GM10248 (cell line): ENCODE results near the gene FMO1.
"Not testable (repeated sequence)": the region's sequence is repeated elsewhere in the genome, so short reads cannot be mapped to it uniquely, and the experiment has no call there.

ENCODE experiments used
- CTCF ChIA-PET: fragments of 300-600 bp; sonication (Branson Sonifier 250); formaldehyde crosslinking; extraction: SDS; loops from one replicate; lab custom pipeline; 2021; ENCODE audit warnings: antibody characterized with exemption; lab: Yijun Ruan, JAX
- POLR2A ChIA-PET: fragments of 350-650 bp; sonication (Branson Sonifier 250); formaldehyde crosslinking; extraction: SDS; loops from one replicate; lab custom pipeline; 2020; ENCODE audit warnings: antibody characterized with exemption; lab: Yijun Ruan, JAX
- DNase-seq: peaks from one replicate; pipeline ENCODE4 v3.0.0; 2012; ENCODE audit errors: extremely low spot score
- TF ChIP-seq, protein P1 (sequence below): IDR thresholded peaks from 2 replicates; pipeline ENCODE4 v1.5.1; 2012; ENCODE audit warnings: mild to moderate bottlenecking, low read depth; ENCODE audit errors: extremely low read depth, missing control alignments, control extremely low read depth

The FMO1 gene

DNA sequence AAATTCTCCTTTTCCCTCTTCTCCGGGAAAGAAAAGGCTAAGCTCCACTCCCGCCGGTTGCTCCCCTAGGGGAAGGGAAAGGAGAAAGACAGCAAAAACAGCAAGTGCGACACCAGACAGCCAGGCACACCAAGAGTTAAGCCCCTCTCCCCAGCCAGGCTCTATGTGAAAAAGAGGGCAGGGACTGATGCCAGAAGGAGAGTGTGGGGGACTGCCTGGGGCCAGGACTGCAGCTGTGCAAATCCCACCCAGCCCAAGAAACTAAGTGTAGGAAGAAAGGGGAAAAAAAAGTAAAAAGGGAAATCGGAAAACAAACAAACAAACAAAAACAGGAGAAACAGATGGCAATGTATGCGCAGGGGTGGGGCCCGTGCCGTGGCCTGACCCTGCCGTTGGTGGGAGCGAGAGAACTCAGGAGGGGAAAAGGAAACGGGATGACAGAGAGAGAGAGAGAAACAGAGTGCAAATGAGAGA, 27.7 kb upstream of the FMO1 start:
- ChIA-PET POLR2A (no interaction called here), CTCF (no interaction called here)
- DNase-seq: no peak
- TF ChIP-seq, protein P1, sequence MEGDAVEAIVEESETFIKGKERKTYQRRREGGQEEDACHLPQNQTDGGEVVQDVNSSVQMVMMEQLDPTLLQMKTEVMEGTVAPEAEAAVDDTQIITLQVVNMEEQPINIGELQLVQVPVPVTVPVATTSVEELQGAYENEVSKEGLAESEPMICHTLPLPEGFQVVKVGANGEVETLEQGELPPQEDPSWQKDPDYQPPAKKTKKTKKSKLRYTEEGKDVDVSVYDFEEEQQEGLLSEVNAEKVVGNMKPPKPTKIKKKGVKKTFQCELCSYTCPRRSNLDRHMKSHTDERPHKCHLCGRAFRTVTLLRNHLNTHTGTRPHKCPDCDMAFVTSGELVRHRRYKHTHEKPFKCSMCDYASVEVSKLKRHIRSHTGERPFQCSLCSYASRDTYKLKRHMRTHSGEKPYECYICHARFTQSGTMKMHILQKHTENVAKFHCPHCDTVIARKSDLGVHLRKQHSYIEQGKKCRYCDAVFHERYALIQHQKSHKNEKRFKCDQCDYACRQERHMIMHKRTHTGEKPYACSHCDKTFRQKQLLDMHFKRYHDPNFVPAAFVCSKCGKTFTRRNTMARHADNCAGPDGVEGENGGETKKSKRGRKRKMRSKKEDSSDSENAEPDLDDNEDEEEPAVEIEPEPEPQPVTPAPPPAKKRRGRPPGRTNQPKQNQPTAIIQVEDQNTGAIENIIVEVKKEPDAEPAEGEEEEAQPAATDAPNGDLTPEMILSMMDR: no peak

- no peak for DNase-seq
- TF ChIP-seq, protein P1: no peak
- ChIA-PET POLR2A (no interaction called here), CTCF (interaction anchor here (1.2 to 1.9 kb wide), 2 partner anchors 80 to 92 kb away, joined by 3 to 6 read pairs; partner anchors contain the start of gene FMO4)
Observed at GRCh38 chr1:171221665-171222591, 26.4 kb upstream of the FMO1 start.

DNA sequence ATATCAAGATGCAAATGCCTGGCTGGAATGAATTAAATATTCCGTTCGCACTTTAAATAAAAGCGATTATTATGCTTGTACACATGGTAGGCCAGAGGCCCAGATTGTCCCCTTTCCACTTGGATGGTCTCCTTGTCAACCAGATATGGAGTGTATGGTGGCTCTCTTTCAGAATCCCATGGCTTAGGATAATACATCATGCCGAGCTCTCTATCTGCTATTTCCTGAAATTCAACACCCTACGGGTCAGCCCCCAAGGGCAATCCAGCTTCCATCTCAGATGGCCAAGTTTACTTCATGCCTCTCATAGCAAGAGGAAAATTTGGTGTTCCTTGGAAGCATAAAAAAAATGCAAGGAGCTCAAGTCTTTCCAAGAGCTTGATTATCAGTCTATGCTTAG, 25.4 kb upstream of the FMO1 start:
- POLR2A ChIA-PET: no interaction called here
- CTCF ChIA-PET: interaction anchor here (0.6 to 1.9 kb wide), 2 partner anchors 13 to 91 kb away, joined by 3 to 6 read pairs; partner anchors contain the start of gene FMO4
- TF ChIP-seq, protein P1: no peak
- DNase-seq: no peak

DNA sequence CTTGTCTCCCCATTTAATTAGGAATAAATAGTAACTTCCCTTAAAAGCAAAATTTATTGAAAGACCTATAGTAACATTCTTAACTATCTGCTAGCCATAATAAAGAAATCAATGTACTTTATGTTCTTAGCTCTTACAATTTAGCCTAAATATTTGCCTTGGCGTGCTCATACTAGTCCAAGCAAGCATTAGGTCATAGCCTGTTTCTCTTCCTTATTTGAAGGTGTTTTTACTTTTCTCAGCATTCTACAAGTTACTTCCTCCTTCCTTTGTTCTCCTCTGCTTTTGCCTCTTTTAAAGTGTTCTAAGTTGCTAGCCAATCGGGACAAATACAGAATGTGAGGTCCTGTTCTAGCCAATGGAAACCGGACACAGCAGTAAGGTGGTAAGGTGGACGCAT, 24.0 kb upstream of the FMO1 start:
- POLR2A ChIA-PET, CTCF ChIA-PET: not testable (repeated sequence)

GRCh38 chr1:171226747-171227370, 21.4 kb upstream of the FMO1 start:
- ChIA-PET POLR2A (interaction anchor here (0.6 kb wide), 1 partner anchor 1605 kb away, joined by 3 read pairs; no protein-coding TSS in a partner anchor), CTCF (interaction anchor here (0.7 to 3.8 kb wide), 28 partner anchors 9 to 1301 kb away, joined by 3 to 32 read pairs (median 4); partner anchors contain the start of genes FMO1 and FMO4)
- peak; percentile 54 for DNase-seq
- TF ChIP-seq, protein P1: peak; percentile 71

More for the DNA sequence above, 24.0 kb upstream of the FMO1 start:
- DNase-seq: not testable (repeated sequence)

DNA sequence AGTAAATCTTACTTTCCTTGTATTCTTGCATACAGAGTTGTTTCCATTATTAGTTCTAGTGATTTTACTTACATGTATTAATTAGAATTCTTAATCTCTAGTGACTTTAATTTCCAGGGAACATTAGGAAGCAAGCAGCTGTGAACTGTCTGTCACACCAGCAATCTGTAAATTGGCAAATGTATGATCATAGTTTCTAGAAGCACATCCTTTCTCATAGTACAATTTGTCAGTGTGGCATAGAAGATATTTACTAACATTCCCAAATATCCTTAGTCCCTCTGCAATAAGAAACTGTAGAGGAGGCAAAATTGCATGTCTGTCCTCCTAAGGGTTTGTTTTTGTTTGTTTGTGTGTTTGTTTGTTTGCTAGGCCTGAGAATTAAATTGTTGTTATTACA, 17.0 kb upstream of the FMO1 start:
- TF ChIP-seq, protein P1: no peak
- POLR2A ChIA-PET: no interaction called here
- DNase-seq: no peak
- CTCF ChIA-PET: interaction anchor here (1.1 kb wide), 1 partner anchor 14 kb away, joined by 5 read pairs; no protein-coding TSS in a partner anchor
